Esophagus muscularis mucosa (tissue), 4 donors: ENCODE data around the gene P2RY4.

Experiments used
- CTCF ChIP-seq, 3 experiments: fragments of 200-600 bp in 2 of 3; fragments of 450-650 bp in 1 of 3; sonication (generic) in 2 of 3; IDR thresholded peaks; one replicate each; pipeline ENCODE4 v1.5.1; 2017 to 2019; ENCODE audit warnings: antibody characterized with exemption in 3 of 3, mild to moderate bottlenecking in 2 of 3, moderate library complexity in 1 of 3
- EP300 ChIP-seq: sonication (generic); formaldehyde crosslinking; IDR thresholded peaks from one replicate; pipeline ENCODE4 v1.6.1; 2017; ENCODE audit warnings: antibody characterized with exemption
- POLR2A ChIP-seq: fragments of 450-650 bp; IDR thresholded peaks from one replicate; pipeline ENCODE4 v1.6.1; 2017; ENCODE audit warnings: antibody characterized with exemption, moderate library complexity, mild to moderate bottlenecking, low read depth

- no peak for TF ChIP-seq CTCF (IDR thresholded peaks at IDR 0.05)
- TF ChIP-seq EP300 = no peak
- no peak for TF ChIP-seq POLR2A
Observed at GRCh38 chrX:70293621-70294020, 33.6 kb upstream of the P2RY4 start.
